ENCODE measurements around the gene APCDD1L. TPM values are rescaled to one million over a fixed set of nuclear protein-coding genes. Genes with fewer than 3 reads are reported as not detected.

The APCDD1L gene
- total and polyA plus RNA-seq, 2 of the 8 experiments (the other 6 are each of a cell fraction or from before 2014, with no cell fraction given), result 0.83 to 3.1 TPM

DNA sequence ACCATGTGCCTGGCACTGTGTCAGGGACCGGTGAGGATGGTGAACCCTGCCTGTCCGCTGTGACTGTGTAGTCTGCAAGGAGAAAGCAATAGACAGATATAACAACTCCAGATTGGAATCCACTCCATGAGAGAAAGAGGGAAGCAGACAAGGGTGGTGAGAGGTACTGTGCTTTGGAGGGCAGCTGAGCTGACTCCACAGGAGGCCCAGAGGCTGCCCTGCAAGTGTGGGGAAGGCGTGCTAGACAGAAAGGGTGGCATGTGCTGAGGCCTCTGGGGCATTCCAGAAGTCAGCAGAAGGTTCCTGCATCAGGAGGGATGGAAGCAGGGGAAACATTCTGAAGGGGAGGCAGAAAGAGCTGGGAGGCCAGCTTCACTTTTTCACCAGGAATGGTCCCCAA, 39.3 kb upstream of the APCDD1L start:
- H2AK5ac ChIP-seq (ENCODE audit: low read depth, low read length), result no peak overlapping the region
- no peak for DNase-seq (ENCODE audit: low read depth in 1 of 2, low spot score in 2 of 2)
- H4K91ac ChIP-seq (replicated peaks; ENCODE audit: insufficient read length, low read length), result no peak overlapping the region
- CTCF ChIA-PET (ENCODE audit: partially characterized antibody), result interaction anchor here (0.9 to 1.6 kb wide), 2 partner anchors 74 to 97 kb away, joined by 4 to 5 read pairs; partner anchors contain the start of gene STX16
- H3K4me1 ChIP-seq (replicated peaks in 1 of 4; ENCODE audit: control insufficient read depth in 3 of 4, insufficient read depth in 4 of 4, low read length in 3 of 4), result no peaks in the 10 kb centered on the region
- H3K79me1 ChIP-seq (ENCODE audit: low read depth, low read length), result no peaks in the 10 kb centered on the region
- 0 out of 7 replicates have a peak, but pooled peaks cover 0 to 6% (median 0%) of the 10 kb centered on the region in 4 experiments for H3K27me3 ChIP-seq (replicated peaks in 1 of 4; ENCODE audit: control insufficient read depth in 3 of 4, extremely low read depth in 1 of 4, insufficient read depth in 3 of 4, low read length in 3 of 4)
- POLR2A ChIA-PET (ENCODE audit: partially characterized antibody), result no interaction called here
- FAIRE-seq, result no peak
- H4K8ac ChIP-seq (ENCODE audit: extremely low read depth, insufficient read depth, low read length), result no peak overlapping the region
- H2BK12ac ChIP-seq (ENCODE audit: low read depth, low read length), result no peak overlapping the region
- H3K4ac ChIP-seq (replicated peaks; ENCODE audit: insufficient read length, low read depth, low read length), result no peak overlapping the region
- no peaks in the 10 kb centered on the region for H3K79me2 ChIP-seq (ENCODE audit: control insufficient read depth in 1 of 2, insufficient read depth in 2 of 2, low read length in 2 of 2)
- no peak overlapping the region for H2AFZ ChIP-seq (ENCODE audit: low read length)
- no peak overlapping the region for H2BK5ac ChIP-seq (ENCODE audit: low read depth, low read length)
- no peak overlapping the region for H2BK15ac ChIP-seq (ENCODE audit: low read length)
- H3K18ac ChIP-seq (ENCODE audit: extremely low read depth, low read length), result no peak overlapping the region
- no peak overlapping the region for H3K4me2 ChIP-seq (ENCODE audit: insufficient read depth in 1 of 2, low read depth in 2 of 2, low read length in 2 of 2)
- H3K14ac ChIP-seq (ENCODE audit: insufficient read length), result no peak overlapping the region
- no peak overlapping the region for H3K56ac ChIP-seq (replicated peaks; ENCODE audit: insufficient read length, low read depth, low read length)
- H3K27ac ChIP-seq (ENCODE audit: low read depth, low read length), result no peak overlapping the region
- 82% methylated on average over 3 of the region's 3 CpGs; no CpG with 5 or more reads in 1 of the 2 experiments for WGBS, 2 experiments (ENCODE audit: extremely low coverage in 1 of 2, insufficient coverage in 1 of 2, insufficient read length in 1 of 2, insufficient replicate concordance in 2 of 2, low coverage in 1 of 2, low lambda C conversion rate in 2 of 2, missing lambda C conversion rate in 1 of 2)
- H4K20me1 ChIP-seq (replicated peaks in 1 of 2; ENCODE audit: control insufficient read depth in 1 of 2, insufficient read depth in 2 of 2, low read length in 2 of 2), result no peaks in the 10 kb centered on the region
- TF ChIP-seq CEBPB (IDR thresholded peaks at IDR 0.05; ENCODE audit: low read depth, low read length) (no peak), SAP30 (IDR thresholded peaks at IDR 0.05; ENCODE audit: insufficient read depth, insufficient replicate concordance, low read length) (no peak), ZNF274 (IDR thresholded peaks at IDR 0.05; ENCODE audit: borderline replicate concordance, extremely low read depth, low read length) (no peak), KDM4A (IDR thresholded peaks at IDR 0.05; ENCODE audit: low read depth, low read length, severe bottlenecking) (no peak), TBP (IDR thresholded peaks at IDR 0.05; ENCODE audit: low read depth, low read length) (no peak), JUN (IDR thresholded peaks at IDR 0.05; ENCODE audit: low read depth, low read length) (no peak), TAF7 (optimal IDR thresholded peaks at IDR 0.05; ENCODE audit: borderline replicate concordance, low read depth, low read length) (no peak), HDAC6 (IDR thresholded peaks at IDR 0.05; ENCODE audit: low read depth, low read length) (no peak), CBX8 (IDR thresholded peaks at IDR 0.05; ENCODE audit: borderline replicate concordance, low read depth, low read length) (no peak), BRCA1 (IDR thresholded peaks at IDR 0.05; ENCODE audit: low read depth, low read length) (no peak), SP4 (IDR thresholded peaks at IDR 0.05; ENCODE audit: low read length) (no peak), SIN3A (conservative IDR thresholded peaks at IDR 0.05 in 1 of 2, IDR thresholded peaks at IDR 0.05 in 1 of 2; ENCODE audit: low read depth in 1 of 2, low read length in 2 of 2) (no peak), CREB1 (IDR thresholded peaks at IDR 0.05) (no peak)
- H3K23me2 ChIP-seq (ENCODE audit: low read depth, low read length), result no peaks in the 10 kb centered on the region
- H4K5ac ChIP-seq (ENCODE audit: insufficient read length, low read depth, low read length), result no peak overlapping the region
- H3K9ac ChIP-seq (replicated peaks in 1 of 4; ENCODE audit: extremely low read depth in 1 of 4, low read depth in 3 of 4, low read length in 3 of 4), result no peak overlapping the region
- no peak overlapping the region for H3K4me3 ChIP-seq (ENCODE audit: extremely low read depth in 1 of 4, insufficient read depth in 2 of 4, low read depth in 3 of 4, low read length in 4 of 4)
- H2BK120ac ChIP-seq (replicated peaks; ENCODE audit: low read depth, low read length), result no peak overlapping the region
- H3K23ac ChIP-seq (ENCODE audit: insufficient read length), result no peak overlapping the region
- H3K36me3 ChIP-seq (ENCODE audit: control insufficient read depth in 2 of 4, insufficient read depth in 4 of 4, low read length in 3 of 4), result no peaks in the 10 kb centered on the region
- H2BK20ac ChIP-seq (ENCODE audit: low read length), result no peak overlapping the region
- H3K9me3 ChIP-seq (ENCODE audit: insufficient read depth in 2 of 2, low read depth in 1 of 2, low read length in 1 of 2), result no peaks in the 10 kb centered on the region
